GM19240 (cell line): Measurements from ENCODE around the gene HNRNPF.
"Not testable (repeated sequence)": the region's sequence is repeated elsewhere in the genome, so short reads cannot be mapped to it uniquely, and the experiment has no call there.

Experiments used
- DNase-seq: peaks from one replicate; pipeline ENCODE4 v3.0.0; 2011; ENCODE audit warnings: low spot score; ENCODE audit not compliant: insufficient read length

Gene HNRNPF

GRCh38 chr10:43398939-43399319, 10.1 kb downstream of the HNRNPF start:
- DNase-seq, result no peak

- peak; percentile 66 for DNase-seq
Observed at GRCh38 chr10:43396928-43397624, 11.9 kb downstream of the HNRNPF start.

- DNase-seq, result peak; percentile 59
Observed at GRCh38 chr10:43396061-43396927, 12.7 kb downstream of the HNRNPF start.

GRCh38 chr10:43395571-43396060, 13.4 kb downstream of the HNRNPF start:
- no peak for DNase-seq

GRCh38 chr10:43394868-43395267, 14.1 kb downstream of the HNRNPF start:
- DNase-seq, result no peak

GRCh38 chr10:43393606-43394360, 15.2 kb downstream of the HNRNPF start:
- DNase-seq, result no peak

GRCh38 chr10:43393186-43393585, 15.8 kb downstream of the HNRNPF start:
- DNase-seq, result not testable (repeated sequence)

GRCh38 chr10:43392748-43393147, 16.2 kb downstream of the HNRNPF start:
- no peak for DNase-seq

GRCh38 chr10:43391496-43391895, 17.5 kb downstream of the HNRNPF start:
- no peak for DNase-seq

- DNase-seq, result no peak
Observed at GRCh38 chr10:43390759-43391158, 18.2 kb downstream of the HNRNPF start.

GRCh38 chr10:43390333-43390732, 18.7 kb downstream of the HNRNPF start:
- no peak for DNase-seq

GRCh38 chr10:43389867-43390266, 19.1 kb downstream of the HNRNPF start:
- DNase-seq, result no peak

GRCh38 chr10:43387678-43388032, 21.3 kb downstream of the HNRNPF start:
- no peak for DNase-seq

GRCh38 chr10:43386981-43387677, 21.9 kb downstream of the HNRNPF start:
- no peak for DNase-seq

- DNase-seq, result no peak
Observed at GRCh38 chr10:43386549-43386948, 22.4 kb downstream of the HNRNPF start.

- no peak for DNase-seq
Observed at GRCh38 chr10:43385412-43386004, 23.5 kb downstream of the HNRNPF start.

- no peak for DNase-seq
Observed at GRCh38 chr10:43384252-43385221, 24.4 kb downstream of the HNRNPF start.

GRCh38 chr10:43383204-43383971, 25.6 kb downstream of the HNRNPF start:
- DNase-seq, result no peak
